Activated CD8-positive, alpha-beta memory T cell treated with anti-CD3 and anti-CD28 coated beads for 36 hours (primary cell): ENCODE data around the gene RPL15. TPM values are rescaled to one million over a fixed set of nuclear protein-coding genes. Genes with fewer than 3 reads are reported as not detected.

Source experiments
- CTCF ChIA-PET: fragments of 350-600 bp; sonication (Branson Sonifier 250); formaldehyde crosslinking; loops from one replicate; lab custom pipeline; 2021; ENCODE audit warnings: antibody characterized with exemption; lab: Charles Lee
- POLR2A ChIA-PET: fragments of 350-600 bp; sonication (Branson Sonifier 250); formaldehyde crosslinking; loops from one replicate; lab custom pipeline; 2021; ENCODE audit warnings: antibody characterized with exemption; lab: Charles Lee
- total RNA-seq, 2 experiments: library from RNA; stranded (reverse); gene quantifications; one replicate each; pipeline ENCODE4 v1.2.3, GENCODE V29; 2021

The RPL15 gene
- total RNA-seq, 2 experiments from 2014 or later = 2,264 to 2,317 TPM

DNA sequence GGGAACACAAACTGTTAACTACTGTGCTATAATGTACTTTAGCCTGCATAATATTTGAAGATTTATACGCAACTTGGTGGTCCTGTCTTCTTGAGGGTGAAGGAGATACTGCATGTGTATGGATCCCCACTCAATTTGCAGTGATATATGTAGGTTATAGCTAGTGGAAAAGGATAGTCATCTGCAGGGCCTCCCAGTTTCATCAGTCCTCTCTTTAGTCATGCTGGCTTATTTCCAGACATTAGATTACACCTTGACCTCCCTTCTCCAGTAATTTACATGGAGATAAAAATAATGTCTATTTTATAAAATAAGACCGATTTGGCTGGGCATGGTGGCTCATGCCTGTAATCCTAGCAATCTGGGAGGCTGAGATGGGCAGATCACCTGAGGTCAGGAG lies 31.8 kb downstream of the RPL15 start:
- POLR2A ChIA-PET = interaction anchor here (3.8 kb wide), 1 partner anchor 32 kb away, joined by 16 read pairs; the partner anchor contains the start of genes NKIRAS1 and RPL15
- CTCF ChIA-PET = no interaction called here

DNA sequence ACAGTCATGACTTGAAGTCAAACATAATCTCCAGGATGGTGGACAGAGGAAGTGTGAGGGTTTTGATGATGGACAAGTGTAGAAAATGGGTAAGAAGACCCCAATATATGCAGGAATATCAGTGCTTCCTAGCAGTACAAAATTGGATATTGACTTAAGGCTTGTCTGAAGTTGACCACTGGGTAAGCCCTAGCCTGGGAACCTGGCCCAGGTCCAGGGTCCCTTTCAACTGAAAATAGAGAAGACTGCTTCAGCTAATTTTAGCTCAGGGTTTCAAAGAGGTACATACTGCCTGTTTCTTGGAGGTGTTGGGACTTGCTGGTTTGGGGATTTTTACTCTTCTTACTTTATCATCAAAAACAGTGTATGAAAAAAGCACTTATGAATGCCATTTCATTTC lies 32.9 kb downstream of the RPL15 start:
- CTCF ChIA-PET = interaction anchor here (0.6 kb wide), 1 partner anchor 714 kb away, joined by 3 read pairs; no protein-coding TSS in a partner anchor

DNA sequence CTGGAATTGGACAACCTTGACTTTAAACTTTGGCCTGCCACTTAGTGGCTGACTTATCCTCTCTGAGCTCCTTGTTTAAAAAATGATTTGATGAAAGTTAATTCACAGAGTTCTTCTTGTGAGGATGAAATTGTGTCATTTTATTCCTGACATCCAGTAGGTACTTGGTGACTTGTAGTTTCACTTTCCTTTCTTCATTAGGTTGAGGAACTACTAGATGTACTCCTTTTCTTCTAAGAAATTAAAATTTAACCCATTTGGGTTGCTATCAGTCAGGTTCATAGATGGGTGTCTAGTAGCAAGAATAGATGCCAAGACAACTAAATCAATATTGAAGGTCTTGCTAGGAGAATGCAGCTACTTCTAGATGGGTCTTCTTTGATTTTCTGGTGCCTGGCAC lies 33.4 kb downstream of the RPL15 start:
- ChIA-PET POLR2A (interaction anchor here (1.4 to 3.8 kb wide), 2 partner anchors 31 to 33 kb away, joined by 4 to 16 read pairs; partner anchors contain the start of genes NKIRAS1 and RPL15), CTCF (interaction anchor here (0.9 kb wide), 1 partner anchor 24 kb away, joined by 7 read pairs; no protein-coding TSS in a partner anchor)

More for the DNA sequence above, 32.9 kb downstream of the RPL15 start:
- POLR2A ChIA-PET = interaction anchor here (1.4 to 3.8 kb wide), 2 partner anchors 31 to 33 kb away, joined by 4 to 16 read pairs; partner anchors contain the start of genes NKIRAS1 and RPL15

DNA sequence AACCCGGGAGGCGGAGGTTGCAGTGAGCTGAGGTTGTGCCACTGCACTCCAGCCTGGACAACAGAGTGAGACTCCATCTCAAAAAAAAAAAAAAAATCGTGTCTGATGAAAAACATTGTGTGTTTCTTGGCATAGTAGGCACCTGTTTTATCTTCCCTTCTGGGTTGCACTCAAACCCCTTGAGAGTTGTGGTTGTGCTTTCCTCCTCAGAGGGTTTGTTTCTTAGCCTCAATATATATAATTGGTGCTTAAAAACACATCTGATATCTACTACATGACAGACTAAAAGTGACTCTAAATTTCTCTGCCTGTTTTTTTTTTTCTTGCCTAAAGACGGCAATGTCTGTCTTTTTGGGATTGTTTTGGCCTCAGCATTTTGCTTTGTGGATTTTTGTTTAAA lies 35.7 kb downstream of the RPL15 start:
- CTCF ChIA-PET = interaction anchor here (0.7 kb wide), 1 partner anchor 47 kb away, joined by 3 read pairs; no protein-coding TSS in a partner anchor
- POLR2A ChIA-PET = no interaction called here

DNA sequence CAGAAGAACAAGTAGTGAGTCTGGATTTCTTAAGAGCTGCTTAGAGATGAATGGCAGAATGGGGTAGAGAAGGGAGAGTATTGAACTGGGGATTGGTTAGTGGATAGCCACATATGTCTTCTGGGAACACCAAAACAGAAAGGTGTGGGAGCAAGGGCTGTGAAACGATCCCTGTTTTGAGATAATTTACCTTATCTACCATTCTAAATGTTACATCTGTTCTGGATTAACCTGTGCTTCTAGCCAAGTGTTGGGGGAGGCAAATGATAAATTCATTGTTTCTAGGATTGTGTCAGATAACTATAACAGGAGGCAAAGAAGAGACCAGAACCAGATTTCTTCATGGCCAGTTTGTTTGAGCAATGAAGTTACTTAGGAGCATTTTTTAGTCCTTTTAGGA lies 36.6 kb downstream of the RPL15 start:
- ChIA-PET CTCF (no interaction called here), POLR2A (no interaction called here)

DNA sequence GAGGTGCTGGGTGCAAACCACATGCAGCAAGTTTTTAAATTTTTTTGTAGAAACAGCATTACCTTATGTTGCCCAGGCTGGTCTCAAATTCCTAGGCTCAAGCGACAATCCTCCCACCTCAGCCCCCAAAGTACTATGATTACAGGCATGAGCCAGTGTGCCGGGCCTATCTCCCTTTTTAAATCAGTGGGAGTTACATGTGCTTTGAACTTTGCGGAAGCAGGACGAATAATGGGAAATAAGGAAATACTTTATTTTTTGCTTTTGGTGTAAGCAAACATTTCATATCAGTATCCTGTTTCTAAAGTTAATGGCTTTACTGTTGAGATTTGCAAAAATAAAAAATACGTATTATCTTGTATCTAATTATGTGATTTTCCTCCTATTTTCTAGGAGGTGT lies 37.2 kb downstream of the RPL15 start:
- CTCF ChIA-PET = no interaction called here
- POLR2A ChIA-PET = no interaction called here

DNA sequence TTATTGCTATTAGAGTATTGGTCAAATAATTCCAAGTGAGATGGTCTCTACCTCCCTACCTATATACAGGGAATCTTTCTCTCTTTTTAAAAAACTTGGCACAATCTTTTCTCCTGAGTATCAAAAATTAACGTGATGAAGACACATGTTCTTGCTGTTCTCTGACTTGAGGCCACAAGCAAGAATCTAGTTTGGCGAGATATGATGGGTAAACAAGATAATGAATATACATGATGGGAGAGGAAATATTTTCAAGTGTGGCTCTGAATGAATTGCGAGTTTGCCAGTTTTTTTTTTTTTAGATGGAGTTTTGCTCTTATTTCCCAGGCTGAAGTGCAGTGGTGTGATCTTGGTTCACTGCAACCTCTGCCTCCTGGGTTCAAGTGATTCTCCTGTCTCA lies 39.8 kb downstream of the RPL15 start:
- ChIA-PET POLR2A (no interaction called here), CTCF (interaction anchor here (1.5 kb wide), 1 partner anchor 10 kb away, joined by 3 read pairs; no protein-coding TSS in a partner anchor)

DNA sequence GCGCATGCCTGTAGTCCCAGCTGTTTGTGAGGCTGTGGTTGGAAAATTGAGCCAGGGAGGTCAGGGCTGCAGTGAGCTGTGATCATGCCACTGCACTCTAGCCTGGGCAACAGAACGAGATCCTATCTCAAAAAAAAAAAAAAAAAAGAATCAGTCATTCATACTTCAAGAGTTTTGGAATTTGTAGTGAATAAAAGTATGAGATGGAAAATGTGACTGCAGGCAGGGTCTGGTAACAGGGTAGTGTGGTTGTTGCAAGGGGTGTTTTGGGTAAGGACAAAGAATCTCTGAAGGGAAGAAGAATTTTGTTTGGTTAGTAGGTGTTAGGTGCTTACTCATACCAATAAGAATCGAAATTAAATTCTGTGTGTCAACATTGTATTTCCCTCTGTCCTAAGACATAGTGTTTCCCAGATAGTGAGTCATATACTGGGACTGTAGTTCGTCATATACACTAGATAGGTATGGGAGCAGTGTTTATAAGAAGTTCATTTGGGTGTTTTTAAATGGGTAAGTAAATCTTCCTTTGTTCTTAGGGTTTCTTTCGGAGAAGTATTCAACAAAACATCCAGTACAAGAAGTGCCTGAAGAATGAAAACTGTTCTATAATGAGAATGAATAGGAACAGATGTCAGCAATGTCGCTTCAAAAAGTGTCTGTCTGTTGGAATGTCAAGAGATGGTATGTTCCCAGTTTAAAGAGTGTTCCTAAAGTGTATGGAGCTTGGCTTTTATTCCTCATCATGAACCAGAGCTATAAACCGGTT lies 42.4 kb downstream of the RPL15 start:
- ChIA-PET POLR2A (no interaction called here), CTCF (interaction anchor here (0.6 to 0.7 kb wide), 2 partner anchors 45 to 798 kb away, joined by 3 read pairs; no protein-coding TSS in a partner anchor)

DNA sequence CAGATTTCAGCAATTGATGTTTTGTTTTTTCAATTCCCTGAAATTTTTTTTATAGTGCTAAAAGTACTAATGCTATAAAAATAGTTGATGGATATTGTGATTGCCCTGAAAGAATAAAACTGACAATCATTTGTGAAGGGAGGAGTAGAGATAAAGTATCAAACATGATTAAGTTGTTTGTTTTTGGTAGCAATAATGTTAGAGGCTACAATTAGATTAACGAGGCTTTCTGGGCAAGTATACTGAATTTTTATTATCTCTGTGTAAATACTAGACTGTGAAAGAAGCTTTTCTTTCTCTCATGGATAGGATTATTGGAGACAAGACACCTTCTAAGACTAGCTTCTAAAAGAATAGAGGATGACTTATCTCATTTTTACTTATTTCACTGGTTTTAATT lies 43.7 kb downstream of the RPL15 start:
- CTCF ChIA-PET = interaction anchor here (0.6 kb wide), 1 partner anchor 265 kb away, joined by 3 read pairs; no protein-coding TSS in a partner anchor
- POLR2A ChIA-PET = no interaction called here

DNA sequence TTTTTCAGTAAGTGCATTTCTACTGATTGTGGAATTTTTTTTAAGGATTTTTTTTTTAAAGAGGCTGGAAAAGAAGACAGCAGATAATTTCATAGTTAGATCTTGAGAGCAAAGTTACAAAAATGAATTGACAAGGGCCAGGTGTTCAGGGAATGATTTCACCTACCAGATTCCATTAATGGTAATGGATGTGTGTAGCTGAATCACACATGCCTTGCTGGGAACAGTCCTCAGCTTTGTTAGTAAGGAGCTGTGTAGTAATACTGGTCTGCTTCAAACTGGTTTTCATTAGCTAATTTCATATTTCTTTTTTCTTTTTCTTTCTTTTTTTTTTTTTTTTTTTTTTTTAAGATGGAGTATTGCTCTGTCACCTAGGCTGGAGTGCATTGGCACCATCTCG lies 44.1 kb downstream of the RPL15 start:
- POLR2A ChIA-PET = no interaction called here
- CTCF ChIA-PET = interaction anchor here (0.6 kb wide), 1 partner anchor 265 kb away, joined by 3 read pairs; no protein-coding TSS in a partner anchor

DNA sequence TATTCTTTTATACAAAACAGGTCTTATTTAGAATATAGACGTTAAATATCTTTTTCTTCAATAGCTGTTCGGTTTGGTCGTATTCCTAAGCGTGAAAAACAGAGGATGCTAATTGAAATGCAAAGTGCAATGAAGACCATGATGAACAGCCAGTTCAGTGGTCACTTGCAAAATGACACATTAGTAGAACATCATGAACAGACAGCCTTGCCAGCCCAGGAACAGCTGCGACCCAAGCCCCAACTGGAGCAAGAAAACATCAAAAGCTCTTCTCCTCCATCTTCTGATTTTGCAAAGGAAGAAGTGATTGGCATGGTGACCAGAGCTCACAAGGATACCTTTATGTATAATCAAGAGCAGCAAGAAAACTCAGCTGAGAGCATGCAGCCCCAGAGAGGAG lies 45.0 kb downstream of the RPL15 start:
- ChIA-PET POLR2A (no interaction called here), CTCF (no interaction called here)

DNA sequence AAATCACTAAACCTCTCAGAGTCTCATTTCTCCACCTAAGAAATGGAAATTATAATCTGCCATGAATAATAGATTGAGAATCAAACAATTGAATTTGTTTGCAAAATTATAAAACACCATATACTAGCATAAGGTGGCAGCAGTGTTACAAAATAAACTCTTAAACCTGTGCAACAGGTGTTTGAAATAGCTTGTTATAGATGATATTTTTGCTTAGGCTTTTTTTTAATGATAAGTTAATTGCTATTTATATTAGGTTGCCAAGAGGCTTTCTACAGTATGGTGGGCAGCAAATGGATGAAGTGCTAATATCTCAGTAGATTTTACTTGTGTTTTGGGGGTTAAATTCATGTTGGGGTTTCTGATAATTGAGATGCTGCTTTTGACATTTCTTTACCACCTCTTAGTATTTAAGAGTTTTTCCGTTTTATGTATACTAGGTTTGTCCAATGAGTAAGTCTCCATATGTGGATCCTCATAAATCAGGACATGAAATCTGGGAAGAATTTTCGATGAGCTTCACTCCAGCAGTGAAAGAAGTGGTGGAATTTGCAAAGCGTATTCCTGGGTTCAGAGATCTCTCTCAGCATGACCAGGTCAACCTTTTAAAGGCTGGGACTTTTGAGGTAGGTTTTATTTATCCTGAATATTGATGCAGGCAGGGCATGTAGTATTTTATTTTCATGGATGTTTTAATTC lies 47.8 kb downstream of the RPL15 start:
- ChIA-PET CTCF (interaction anchor here (0.7 kb wide), 2 partner anchors 13 to 477 kb away, joined by 3 to 4 read pairs; no protein-coding TSS in a partner anchor), POLR2A (interaction anchor here (0.6 kb wide), 2 partner anchors 49 to 1204 kb away, joined by 3 read pairs; no protein-coding TSS in a partner anchor)

DNA sequence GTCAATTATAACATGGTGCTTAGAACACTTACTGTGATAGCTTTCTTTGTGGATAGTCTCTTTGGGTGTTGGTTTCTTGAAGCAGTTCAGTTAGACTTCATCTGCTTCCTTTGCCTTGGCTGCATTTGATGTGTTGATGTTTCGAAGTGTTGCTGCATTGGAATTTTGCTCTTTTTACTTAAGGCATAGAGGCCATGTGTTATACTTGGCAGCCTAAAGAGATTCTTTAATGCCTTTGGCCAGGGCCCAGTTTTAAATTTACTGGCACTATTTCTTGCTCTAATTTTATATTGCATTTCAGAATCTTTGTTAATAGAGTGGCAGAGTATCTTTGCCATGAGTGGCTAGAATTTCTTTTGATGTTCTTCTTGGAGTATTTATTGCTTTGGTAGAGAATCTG lies 49.4 kb downstream of the RPL15 start:
- ChIA-PET CTCF (no interaction called here), POLR2A (no interaction called here)

DNA sequence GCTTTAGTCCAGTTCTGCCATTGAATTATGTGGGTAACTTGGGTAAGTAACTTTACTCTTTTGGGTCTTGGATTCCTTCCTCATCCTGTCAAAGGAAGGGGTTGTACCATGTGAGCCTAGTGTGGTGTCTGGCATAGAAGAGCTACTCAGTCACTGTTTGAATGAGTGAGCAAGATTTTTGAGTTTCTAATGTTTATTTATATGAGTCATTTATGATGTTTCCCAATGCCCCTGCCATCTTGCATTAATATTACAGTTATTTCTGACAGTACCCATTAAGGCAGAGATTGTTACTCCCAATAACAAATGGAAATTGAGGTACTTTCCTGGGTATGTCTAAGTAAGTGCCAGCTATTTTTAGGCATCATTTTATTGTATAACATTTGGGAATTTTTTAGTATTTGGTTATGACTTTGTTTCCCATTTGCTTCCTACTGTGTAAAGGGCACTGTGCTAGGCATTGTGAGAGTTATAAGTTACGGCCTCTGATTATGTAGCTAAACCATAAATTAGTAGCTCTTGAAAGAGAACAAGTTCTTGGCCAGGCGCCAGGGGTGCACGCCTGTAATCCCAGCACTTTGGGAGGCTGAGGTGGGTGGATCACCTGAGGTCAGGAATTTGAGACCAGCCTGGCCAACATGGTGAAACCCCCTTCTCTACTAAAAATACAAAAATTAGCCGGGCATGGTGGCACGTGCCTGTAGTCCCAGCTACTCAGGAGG lies 51.7 kb downstream of the RPL15 start:
- ChIA-PET CTCF (no interaction called here), POLR2A (interaction anchor here (0.6 to 1.1 kb wide), 2 partner anchors 10 to 52 kb away, joined by 3 read pairs; partner anchors contain the start of genes NKIRAS1 and RPL15)

DNA sequence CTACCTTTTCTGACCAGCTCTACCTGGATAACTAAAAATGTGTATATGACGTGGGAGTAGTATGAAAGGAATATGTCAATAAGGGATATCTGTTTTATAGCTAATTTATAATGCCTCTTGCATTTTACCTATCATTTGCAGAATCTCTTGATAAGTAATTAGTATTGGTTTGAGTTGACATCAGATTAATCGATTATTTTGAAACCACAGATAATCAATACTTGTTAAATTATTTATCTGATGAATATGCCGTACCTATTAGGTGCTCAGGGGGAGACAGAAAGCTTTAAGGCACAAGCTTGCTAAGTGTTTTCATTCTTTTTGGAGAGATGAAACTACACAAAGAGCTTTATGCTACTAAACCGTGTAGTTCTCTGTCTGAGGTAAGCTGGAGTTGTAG lies 52.5 kb downstream of the RPL15 start:
- ChIA-PET CTCF (no interaction called here), POLR2A (interaction anchor here (1.1 kb wide), 1 partner anchor 11 kb away, joined by 3 read pairs; no protein-coding TSS in a partner anchor)
